PC-3 (cell line): ENCODE data around the gene DDAH2. TPM values are rescaled to one million over a fixed set of nuclear protein-coding genes. Genes with fewer than 3 reads are reported as not detected.

Experiments
- ATAC-seq: fragments of 200-7000 bp; cut with Tn5 transposase; 2 replicates; pipeline ENCODE4 v1.9.1; 2020; ENCODE audit warnings: mild to moderate bottlenecking, moderate library complexity
- Bru-seq: library from RNA; stranded (reverse); fragments of 400-500 nt; gene quantifications from one replicate; lab custom pipeline; 2021; lab: Mats Ljungman, UMichigan
- BruChase-seq, 2 experiments: library from RNA; stranded (reverse); fragments of 400-500 nt; gene quantifications; one replicate each; lab custom pipeline; 2021; lab: Mats Ljungman, UMichigan
- BruUV-seq: library from RNA; stranded (reverse); fragments of 400-500 nt; replicated peaks from 2 replicates; lab custom pipeline; 2021; lab: Mats Ljungman, UMichigan
- CTCF ChIA-PET: fragments of 300-600 bp; sonication (Branson Sonifier 250); formaldehyde crosslinking; loops from one replicate; lab custom pipeline; 2022; ENCODE audit warnings: antibody characterized with exemption; lab: Charles Lee
- POLR2A ChIA-PET: fragments of 300-600 bp; sonication (Branson Sonifier 250); formaldehyde crosslinking; loops from one replicate; lab custom pipeline; 2022; ENCODE audit warnings: antibody characterized with exemption; ENCODE audit not compliant: unreplicated experiment; lab: Charles Lee
- DNase-seq: peaks from one replicate; pipeline ENCODE4 v3.0.0-alpha.2; 2015
- H2AFZ ChIP-seq: fragments of 300-600 bp; sonication (generic); 2 replicates; pipeline ENCODE4 v1.6.0; 2016; ENCODE audit warnings: antibody characterized with exemption, low read length
- H3F3A ChIP-seq: fragments of 300-600 bp; sonication (generic); one replicate; pipeline ENCODE4 v1.6.0; 2017; ENCODE audit warnings: antibody characterized with exemption, low read length, control low read depth, mild to moderate bottlenecking; ENCODE audit not compliant: unreplicated experiment
- H3K27ac ChIP-seq: fragments of 300-600 bp; sonication (generic); 2 replicates; pipeline ENCODE4 v1.5.1; 2016; ENCODE audit warnings: mild to moderate bottlenecking, low read length
- H3K27me3 ChIP-seq: fragments of 300-600 bp; sonication (generic); 2 replicates; pipeline ENCODE4 v1.6.1; 2016; ENCODE audit warnings: low read length, mixed read lengths
- H3K36me3 ChIP-seq: fragments of 300-600 bp; sonication (generic); 2 replicates; pipeline ENCODE4 v1.6.1; 2016; ENCODE audit warnings: low read depth, mixed run types, low read length, mixed read lengths
- H3K4me1 ChIP-seq: fragments of 300-600 bp; sonication (generic); 2 replicates; pipeline ENCODE4 v1.5.1; 2016; ENCODE audit warnings: low read length; ENCODE audit not compliant: insufficient read depth
- H3K4me2 ChIP-seq: fragments of 300-600 bp; sonication (generic); 2 replicates; pipeline ENCODE4 v1.6.0; 2016; ENCODE audit warnings: low read length
- H3K4me3 ChIP-seq: fragments of 300-600 bp; sonication (generic); 2 replicates; pipeline ENCODE4 v1.5.1; 2016; ENCODE audit warnings: mild to moderate bottlenecking, low read length, mixed read lengths
- H3K79me2 ChIP-seq: fragments of 300-600 bp; sonication (generic); 2 replicates; pipeline ENCODE4 v1.6.1; 2017; ENCODE audit warnings: low read length, mixed read lengths
- H3K9ac ChIP-seq: fragments of 300-600 bp; sonication (generic); 2 replicates; pipeline ENCODE4 v1.6.0; 2016; ENCODE audit warnings: mild to moderate bottlenecking, low read length
- H3K9me2 ChIP-seq: fragments of 300-600 bp; sonication (generic); replicated peaks from 2 replicates; pipeline ENCODE4 v1.6.1; 2016; ENCODE audit warnings: mixed run types, low read length, mixed read lengths
- H3K9me3 ChIP-seq: fragments of 300-600 bp; sonication (generic); 2 replicates; pipeline ENCODE4 v1.6.1; 2016; ENCODE audit warnings: low read length, mixed read lengths
- H4K20me1 ChIP-seq: fragments of 300-600 bp; sonication (generic); 2 replicates; pipeline ENCODE4 v1.6.1; 2016; ENCODE audit warnings: low read length, mixed read lengths
- CTCF ChIP-seq: fragments of 300-600 bp; sonication (generic); conservative IDR thresholded peaks from 2 replicates; pipeline ENCODE4 v1.5.1; 2017; ENCODE audit warnings: antibody characterized with exemption, low read depth, mild to moderate bottlenecking, low read length
- EZH2 ChIP-seq: fragments of 300-600 bp; sonication (generic); IDR thresholded peaks from one replicate; pipeline ENCODE4 v1.6.1; 2017; ENCODE audit warnings: antibody characterized with exemption, mild to moderate bottlenecking, low read length; ENCODE audit not compliant: unreplicated experiment
- EZH2phosphoT487 ChIP-seq: fragments of 300-600 bp; sonication (generic); IDR thresholded peaks from 2 replicates; pipeline ENCODE4 v1.6.1; 2018; ENCODE audit warnings: mild to moderate bottlenecking, antibody characterized with exemption, low read length, borderline replicate concordance
- intact Hi-C: fragments of 100-400 bp; cut with micrococcal nuclease; formaldehyde crosslinking; loops from 2 replicates; pipeline ENCODE4 v1.9.0; 2023
- long read RNA-seq: library from polyadenylated mRNA; unstranded; transcript quantifications from one replicate; pipeline ENCODE4 v2.0.0, GENCODE V29; 2021; ENCODE audit not compliant: unreplicated experiment
- total RNA-seq: library from RNA; depleted of rRNA; stranded (reverse); fragments of >200 nt; gene quantifications from 2 replicates; pipeline ENCODE4 v1.2.3, GENCODE V29; 2014; rRNA removed

DDAH2 gene, protein sequence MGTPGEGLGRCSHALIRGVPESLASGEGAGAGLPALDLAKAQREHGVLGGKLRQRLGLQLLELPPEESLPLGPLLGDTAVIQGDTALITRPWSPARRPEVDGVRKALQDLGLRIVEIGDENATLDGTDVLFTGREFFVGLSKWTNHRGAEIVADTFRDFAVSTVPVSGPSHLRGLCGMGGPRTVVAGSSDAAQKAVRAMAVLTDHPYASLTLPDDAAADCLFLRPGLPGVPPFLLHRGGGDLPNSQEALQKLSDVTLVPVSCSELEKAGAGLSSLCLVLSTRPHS
- total RNA-seq = 65.5 and 71.6 TPM in 2 replicates
- percentile 89 among the genes with signal in this experiment for Bru-seq, nascent RNA
- percentile 96 among the genes with signal in this experiment for BruChase-seq, experiment 1, labeled RNA remaining after a 6-hour chase
- percentile 92 among the genes with signal in this experiment for BruChase-seq, experiment 2, labeled RNA remaining after a 2-hour chase
- long read RNA-seq, transcript DDAH2-213 (7 exons, 1,688 nt) = major isoform, 100 of 197 reads
- long read RNA-seq, transcript DDAH2-212 (6 exons, 1,688 nt) = minor isoform, 65 of 197 reads
- long read RNA-seq, transcript DDAH2-211 (7 exons, 1,330 nt) = minor isoform, 11 of 197 reads
- long read RNA-seq, partial matches to known transcripts = 8 of 197 reads
- long read RNA-seq, other reads (novel, unspliced or antisense) = 11 of 197 reads

DNA sequence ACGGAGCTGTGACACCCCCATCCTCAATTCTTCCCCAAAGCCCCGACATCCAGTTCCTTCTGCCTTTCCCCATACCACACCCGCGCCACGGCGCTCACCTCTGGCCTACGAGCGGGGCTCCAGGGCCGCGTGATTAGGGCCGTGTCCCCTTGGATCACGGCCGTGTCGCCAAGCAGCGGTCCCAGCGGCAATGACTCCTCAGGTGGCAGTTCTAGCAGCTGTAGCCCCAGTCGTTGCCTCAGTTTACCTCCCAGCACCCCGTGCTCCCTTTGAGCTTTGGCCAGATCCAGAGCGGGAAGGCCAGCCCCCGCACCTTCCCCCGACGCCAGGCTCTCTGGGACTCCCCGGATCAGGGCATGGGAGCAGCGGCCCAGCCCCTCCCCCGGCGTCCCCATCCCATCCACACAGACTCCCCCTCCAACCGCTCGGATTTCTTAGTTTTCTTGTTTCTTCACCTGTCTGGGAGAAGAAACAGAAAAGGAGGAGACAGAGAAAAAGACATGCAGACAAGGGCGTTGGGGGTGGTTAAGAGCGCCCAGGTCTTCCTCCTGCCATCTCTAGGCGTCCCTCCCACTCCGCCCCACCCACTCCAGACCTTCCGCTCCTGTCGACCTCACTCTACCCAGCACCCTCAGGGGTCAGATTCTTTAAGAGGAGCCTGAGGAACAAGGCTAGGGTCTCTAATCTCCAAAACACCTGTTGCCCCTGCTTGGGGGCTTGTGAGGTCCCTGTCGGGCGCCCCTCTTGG lies at the start of gene DDAH2:
Gene DDAH2 (minus strand): TSS at position 533 of the 748 bp plus-strand sequence. CDS start 138 bp downstream, at position 395.
- H3K36me3 ChIP-seq = peaks cover 30% of the 10 kb centered on the region
- intact Hi-C loops = loop anchor here (1.0 kb wide), 1 partner anchor 40 kb away; no protein-coding TSS in a partner anchor
- DNase-seq (no peak), ATAC-seq (peak; percentile 33)
- TF ChIP-seq CTCF (no peak; the same call in 1 of the 2 replicates), EZH2phosphoT487 (no peak), EZH2 (no peak)
- H3K9me2 ChIP-seq = no peaks in the 10 kb centered on the region
- ChIA-PET CTCF (interaction anchor here (1.2 to 1.5 kb wide), 2 partner anchors 24 to 41 kb away, joined by 4 to 7 read pairs; no protein-coding TSS in a partner anchor), POLR2A (interaction anchor here (0.6 kb wide), 1 partner anchor 24 kb away, joined by 3 read pairs; no protein-coding TSS in a partner anchor)
- H3K9me3 ChIP-seq = no peaks in the 10 kb centered on the region
- peaks cover 4% of the 10 kb centered on the region for H3F3A ChIP-seq
- H3K9ac ChIP-seq = peak within 1 kb of the TSS; percentile 58
- BruUV-seq = TSS peak; percentile 26
- H3K4me1 ChIP-seq = peaks cover 5% of the 10 kb centered on the region
- H2AFZ ChIP-seq = peak within 1 kb of the TSS; percentile 76
- H3K4me3 ChIP-seq = peak within 1 kb of the TSS; percentile 77
- peaks cover 10% of the 10 kb centered on the region for H3K79me2 ChIP-seq
- no peaks in the 10 kb centered on the region for H3K27me3 ChIP-seq
- H3K27ac ChIP-seq = peak within 1 kb of the TSS; percentile 30
- peaks cover 6% of the 10 kb centered on the region for H4K20me1 ChIP-seq
- peak within 1 kb of the TSS; percentile 89 for H3K4me2 ChIP-seq

GRCh38 chr6:31778193-31778592 lies 49.1 kb upstream of the DDAH2 start:
- Histone ChIP-seq H2AFZ (no peak overlapping the region), H3K4me2 (no peak overlapping the region), H3K4me1 (peaks cover 29% of the 10 kb centered on the region), H3K9me2 (no peaks in the 10 kb centered on the region), H3F3A (peaks cover 3% of the 10 kb centered on the region), H3K36me3 (peaks cover 40% of the 10 kb centered on the region; the same call in 1 of the 2 replicates), H4K20me1 (no peaks in the 10 kb centered on the region), H3K9me3 (no peaks in the 10 kb centered on the region), H3K9ac (no peak overlapping the region), H3K27ac (0 out of 2 replicates have a peak overlapping the region, but pooled peaks have one; percentile 69), H3K27me3 (no peaks in the 10 kb centered on the region), H3K4me3 (no peak overlapping the region), H3K79me2 (no peaks in the 10 kb centered on the region)
- CTCF ChIA-PET = interaction anchor here (0.7 kb wide), 1 partner anchor 48 kb away, joined by 3 read pairs; no protein-coding TSS in a partner anchor
- no peak for DNase-seq
- no peak for TF ChIP-seq EZH2phosphoT487
- no peak for TF ChIP-seq CTCF
- TF ChIP-seq EZH2 = no peak
- POLR2A ChIA-PET = interaction anchor here (0.9 kb wide), 1 partner anchor 17 kb away, joined by 3 read pairs; the partner anchor contains the start of gene VARS1
- BruUV-seq = no TSS peak
- no peak for ATAC-seq
- intact Hi-C loops = no loop called here
